Endothelial cell of umbilical vein (primary cell): ENCODE measurements around the gene PAK4. TPM values are rescaled to one million over a fixed set of nuclear protein-coding genes. Genes with fewer than 3 reads are reported as not detected.

ENCODE experiments used
- BruUV-seq: library from RNA; stranded (reverse); fragments of 400-500 nt; replicated peaks from 2 replicates; lab custom pipeline; 2021; lab: Mats Ljungman, UMichigan
- CTCF ChIA-PET: fragments of 300-600, 350-600 bp; sonication (Branson Sonifier 250); formaldehyde crosslinking; loops from one replicate; lab custom pipeline; 2021; ENCODE audit warnings: antibody characterized with exemption, inconsistent platforms; lab: Charles Lee
- POLR2A ChIA-PET: fragments of 300-600, 350-600 bp; sonication (Branson Sonifier 250); formaldehyde crosslinking; loops from one replicate; lab custom pipeline; 2021; ENCODE audit warnings: antibody characterized with exemption, inconsistent platforms; lab: Charles Lee
- DNase-seq: peaks from one replicate; pipeline ENCODE4 v3.0.0-alpha.2; 2011; ENCODE audit warnings: low read depth, low spot score
- FAIRE-seq: peaks from 2 replicates; lab custom pipeline; 2011; peaks lifted over from hg19 to GRCh38; lab: Jason Lieb, UNC
- H2AFZ ChIP-seq: 2 replicates; pipeline ENCODE4 v1.6.0; 2012; ENCODE audit warnings: low read depth, low read length, control low read depth, inconsistent platforms
- H3K27ac ChIP-seq: 2 replicates; pipeline ENCODE4 v1.5.1; 2011; ENCODE audit warnings: low read depth, mild to moderate bottlenecking, control low read depth, low read length, moderate library complexity; ENCODE audit not compliant: insufficient read depth
- H3K27me3 ChIP-seq, 2 experiments: 2 replicates each; pipeline versions ENCODE4 v1.6.0 to v1.6.1; 2011; ENCODE audit warnings: low read length in 2 of 2, mixed read lengths in 1 of 2; ENCODE audit not compliant: control insufficient read depth in 2 of 2, insufficient read depth in 2 of 2
- H3K36me3 ChIP-seq, 2 experiments: 2 replicates in 1 of 2; 3 replicates in 1 of 2; pipeline ENCODE4 v1.5.1; 2011; ENCODE audit warnings: low read length in 2 of 2, mild to moderate bottlenecking in 1 of 2, moderate library complexity in 1 of 2; ENCODE audit not compliant: control insufficient read depth in 2 of 2, insufficient read depth in 2 of 2; ENCODE audit errors: extremely low read depth in 1 of 2
- H3K4me1 ChIP-seq: 3 replicates; pipeline ENCODE4 v1.5.1; 2011; ENCODE audit warnings: mild to moderate bottlenecking, low read length; ENCODE audit not compliant: control insufficient read depth, insufficient read depth; ENCODE audit errors: extremely low read depth
- H3K4me2 ChIP-seq: 2 replicates; pipeline ENCODE4 v1.6.1; 2011; ENCODE audit warnings: low read length, control low read depth, mixed read lengths; ENCODE audit not compliant: insufficient read depth
- H3K4me3 ChIP-seq, 3 experiments: fragments of 200-600 bp in 1 of 3; sonication (generic), shearing (Covaris generic) in 1 of 3; replicated peaks in 1 of 3; 2 replicates each; pipeline ENCODE4 v1.5.1; 2011 to 2016; ENCODE audit warnings: control low read depth in 3 of 3, low read length in 3 of 3, mild to moderate bottlenecking in 2 of 3, inconsistent platforms in 1 of 3, low read depth in 1 of 3, moderate library complexity in 1 of 3; ENCODE audit not compliant: insufficient read depth in 1 of 3
- H3K79me2 ChIP-seq: 2 replicates; pipeline ENCODE4 v1.6.0; 2012; ENCODE audit warnings: low read length, inconsistent platforms; ENCODE audit not compliant: control insufficient read depth, insufficient read depth
- H3K9ac ChIP-seq: replicated peaks from 2 replicates; pipeline ENCODE3; 2011; ENCODE audit warnings: low read length, control low read depth; ENCODE audit not compliant: insufficient read depth; ENCODE audit errors: extremely low read depth
- H3K9me1 ChIP-seq: replicated peaks from 3 replicates; pipeline ENCODE4 v1.6.0; 2011; ENCODE audit warnings: mild to moderate bottlenecking, low read length; ENCODE audit not compliant: control insufficient read depth, insufficient read depth; ENCODE audit errors: extremely low read depth
- H3K9me3 ChIP-seq: replicated peaks from 2 replicates; pipeline ENCODE4 v1.5.1; 2012; ENCODE audit warnings: low read length, inconsistent platforms; ENCODE audit not compliant: control insufficient read depth, insufficient read depth
- H4K20me1 ChIP-seq: replicated peaks from 2 replicates; pipeline ENCODE3; 2011; ENCODE audit warnings: mild to moderate bottlenecking, low read length; ENCODE audit not compliant: control insufficient read depth, insufficient read depth; ENCODE audit errors: extremely low read depth
- CTCF ChIP-seq, 2 donors: IDR thresholded peaks; 1 replicate in 1 of 2; 2 replicates in 1 of 2; pipeline ENCODE4 v1.5.1; 2011; ENCODE audit warnings: low read length in 2 of 2, mild to moderate bottlenecking in 2 of 2, moderate library complexity in 2 of 2, control low read depth in 1 of 2, inconsistent platforms in 1 of 2, low read depth in 1 of 2; ENCODE audit not compliant: insufficient read depth in 1 of 2; ENCODE audit errors: extremely low read depth in 1 of 2
- EZH2 ChIP-seq: IDR thresholded peaks from 2 replicates; pipeline ENCODE4 v1.6.1; 2012; ENCODE audit warnings: borderline replicate concordance, low read depth, mild to moderate bottlenecking, moderate library complexity, low read length, inconsistent platforms; ENCODE audit not compliant: severe bottlenecking
- FOS ChIP-seq: IDR thresholded peaks from 2 replicates; pipeline ENCODE4 v1.6.1; 2011; ENCODE audit warnings: mild to moderate bottlenecking, low read length, moderate library complexity, borderline replicate concordance; ENCODE audit not compliant: insufficient read depth
- GATA2 ChIP-seq: IDR thresholded peaks from 2 replicates; pipeline ENCODE4 v1.7.0; 2011; ENCODE audit warnings: low read depth, mild to moderate bottlenecking, moderate library complexity, mixed read lengths, low read length; ENCODE audit not compliant: insufficient read length, insufficient read depth
- JUN ChIP-seq: IDR thresholded peaks from 2 replicates; pipeline ENCODE4 v1.6.1; 2011; ENCODE audit warnings: borderline replicate concordance, low read depth; ENCODE audit not compliant: insufficient read length, insufficient read depth
- MAX ChIP-seq: IDR thresholded peaks from 2 replicates; pipeline ENCODE4 v1.6.1; 2011; ENCODE audit not compliant: insufficient read depth, insufficient read length
- MYC ChIP-seq: IDR thresholded peaks from one replicate; pipeline ENCODE4 v1.6.1; 2011; ENCODE audit warnings: mild to moderate bottlenecking, low read depth, low read length
- POLR2A ChIP-seq: IDR thresholded peaks from 2 replicates; pipeline ENCODE4 v1.6.1; 2012; ENCODE audit warnings: low read depth, mild to moderate bottlenecking, control low read depth, low read length
- POLR2AphosphoS5 ChIP-seq: IDR thresholded peaks from 2 replicates; pipeline ENCODE4 v1.6.1; 2012; ENCODE audit warnings: low read depth, mild to moderate bottlenecking, control low read depth, low read length, moderate library complexity; ENCODE audit not compliant: insufficient read depth
- dilution Hi-C: fragments of 300-500 bp; cut with MboI; formaldehyde crosslinking; loops from one replicate; pipeline ENCODE4 v1.15.0; 2019; ENCODE audit warnings: low sequenced_read_pairs; ENCODE audit not compliant: extremely low pct_ligation_motif_present
- intact Hi-C: fragments of 100-400 bp; cut with micrococcal nuclease; formaldehyde crosslinking; loops from one replicate; pipeline ENCODE4 v1.10.0; 2022
- polyA plus RNA-seq, 4 experiments: library from polyadenylated mRNA; depleted of rRNA in 3 of 4; stranded (reverse) in 3 of 4; unstranded in 1 of 4; fragments of >200 nt; gene quantifications; 2 replicates each; pipeline versions ENCODE4 v1.2.1 to v1.2.3, GENCODE V29; 2011 to 2012; ENCODE audit warnings: missing spikeins in 1 of 4
- total RNA-seq: library from RNA; stranded (reverse); gene quantifications from 2 replicates; pipeline ENCODE4 v1.2.3, GENCODE V29; 2021

PAK4 gene
- total and polyA plus RNA-seq, 2 donors (not counting 3 experiments of a cell fraction or from before 2014, with no cell fraction given) = 39.8 to 55.4 TPM

DNA sequence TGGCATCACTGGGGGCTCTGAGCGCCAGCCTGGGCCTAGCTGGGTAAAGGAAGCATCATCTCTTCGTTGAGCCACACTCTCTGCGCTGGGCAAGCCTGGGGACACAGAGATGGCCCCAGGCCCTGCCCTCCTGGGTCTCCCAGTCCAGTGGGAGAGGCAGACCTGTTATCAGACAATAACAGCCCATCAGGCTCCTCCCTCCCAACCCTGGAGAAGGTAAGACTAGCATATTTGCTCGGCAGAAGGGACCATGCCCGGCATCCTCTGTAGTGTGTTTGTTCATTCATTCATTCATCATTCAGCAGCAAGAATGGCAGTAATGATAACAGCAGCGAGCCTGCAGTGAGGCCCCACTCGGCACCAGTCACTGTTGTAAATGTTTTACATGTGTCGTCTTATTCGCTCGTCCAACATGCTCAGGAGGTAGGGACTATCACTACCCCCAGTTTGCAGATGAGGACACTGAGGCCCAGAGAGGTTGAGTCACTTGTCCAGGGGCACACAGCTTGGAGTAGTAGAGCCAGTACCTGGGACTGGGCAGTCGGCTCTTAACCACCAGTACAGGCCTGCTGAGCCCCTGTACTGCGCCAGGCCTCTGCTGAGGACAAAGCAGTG lies 33.2 kb downstream of the PAK4 start:
- Histone ChIP-seq H3K27me3 (no peaks in the 10 kb centered on the region), H3K4me2 (no peak overlapping the region), H3K9me1 (no peaks in the 10 kb centered on the region), H3K79me2 (peaks cover 37% of the 10 kb centered on the region), H3K9me3 (no peaks in the 10 kb centered on the region), H3K4me3 (no peak overlapping the region), H3K4me1 (peaks cover 9% of the 10 kb centered on the region), H3K36me3 (no peaks in the 10 kb centered on the region), H2AFZ (no peak overlapping the region), H3K9ac (no peak overlapping the region), H3K27ac (no peak overlapping the region), H4K20me1 (no peaks in the 10 kb centered on the region)
- POLR2A ChIA-PET = no interaction called here
- intact Hi-C loops = no loop called here
- TF ChIP-seq CTCF (IDR thresholded peaks at IDR 0.05; ENCODE audit: extremely low read depth in 1 of 2, insufficient read depth in 1 of 2, low read depth in 1 of 2, low read length in 2 of 2) (no peak), JUN (no peak), GATA2 (no peak), FOS (no peak), POLR2A (no peak), MYC (no peak), MAX (no peak), POLR2AphosphoS5 (no peak), EZH2 (no peak)
- FAIRE-seq = no peak
- CTCF ChIA-PET = no interaction called here
- dilution Hi-C loops = no loop called here
- DNase-seq = no peak
- BruUV-seq = no TSS peak
